HEK293 (cell line): ENCODE measurements around the gene PLEKHH2.

Experiments used
- GLI4 ChIP-seq: fragments of 450-650 bp; formaldehyde crosslinking; IDR thresholded peaks from 2 replicates; pipeline ENCODE4 v1.5.1; 2016; ENCODE audit warnings: missing biosample characterization, missing genetic modification characterization
- HOXD13 ChIP-seq: sonication (generic); formaldehyde crosslinking; IDR thresholded peaks from 2 replicates; pipeline ENCODE4 v1.8.0; 2022; ENCODE audit warnings: missing genetic modification reagents, borderline replicate concordance
- KLF1 ChIP-seq: fragments of 450-650 bp; formaldehyde crosslinking; IDR thresholded peaks from 2 replicates; pipeline ENCODE4 v1.5.1; 2016; ENCODE audit warnings: missing biosample characterization, missing genetic modification characterization
- SP3 ChIP-seq: fragments of 450-650 bp; formaldehyde crosslinking; IDR thresholded peaks from 2 replicates; pipeline ENCODE4 v1.5.1; 2016; ENCODE audit warnings: missing biosample characterization, missing genetic modification characterization
- ZBTB20 ChIP-seq: fragments of 450-650 bp; formaldehyde crosslinking; IDR thresholded peaks from 2 replicates; pipeline ENCODE4 v1.5.1; 2016; ENCODE audit warnings: missing biosample characterization, missing genetic modification characterization
- ZBTB49 ChIP-seq: fragments of 450-650 bp; formaldehyde crosslinking; IDR thresholded peaks from 2 replicates; pipeline ENCODE4 v1.5.1; 2016; ENCODE audit warnings: missing biosample characterization, missing genetic modification characterization, low read depth
- ZEB2 ChIP-seq: fragments of 450-650 bp; formaldehyde crosslinking; IDR thresholded peaks from 2 replicates; pipeline ENCODE4 v1.5.1; 2016; ENCODE audit warnings: missing biosample characterization, missing genetic modification characterization
- ZFP3 ChIP-seq: fragments of 450-650 bp; formaldehyde crosslinking; IDR thresholded peaks from 2 replicates; pipeline ENCODE4 v1.5.1; 2016; ENCODE audit warnings: low read depth, missing biosample characterization, missing genetic modification characterization
- ZNF19 ChIP-seq: fragments of 450-650 bp; formaldehyde crosslinking; IDR thresholded peaks from 2 replicates; pipeline ENCODE4; 2016; ENCODE audit warnings: missing biosample characterization, missing genetic modification characterization, low read depth
- ZNF214 ChIP-seq: fragments of 450-650 bp; formaldehyde crosslinking; IDR thresholded peaks from 2 replicates; pipeline ENCODE4 v1.5.1; 2017; ENCODE audit warnings: missing biosample characterization, mild to moderate bottlenecking, missing genetic modification characterization, borderline replicate concordance
- ZNF280C ChIP-seq: fragments of 450-650 bp; formaldehyde crosslinking; IDR thresholded peaks from 2 replicates; pipeline ENCODE4 v1.5.1; 2016; ENCODE audit warnings: missing biosample characterization, missing genetic modification characterization
- ZNF302 ChIP-seq: fragments of 450-650 bp; formaldehyde crosslinking; IDR thresholded peaks from 2 replicates; pipeline ENCODE4 v1.5.1; 2016; ENCODE audit warnings: missing biosample characterization, missing genetic modification characterization, low read depth
- ZNF324 ChIP-seq: fragments of 450-650 bp; formaldehyde crosslinking; IDR thresholded peaks from 2 replicates; pipeline ENCODE4 v1.5.1; 2016; ENCODE audit warnings: missing biosample characterization, missing genetic modification characterization
- ZNF341 ChIP-seq: fragments of 450-650 bp; formaldehyde crosslinking; IDR thresholded peaks from 2 replicates; pipeline ENCODE4; 2016; ENCODE audit warnings: low read depth, missing biosample characterization, missing genetic modification characterization
- ZNF394 ChIP-seq: fragments of 450-650 bp; formaldehyde crosslinking; IDR thresholded peaks from 2 replicates; pipeline ENCODE4 v1.5.1; 2016; ENCODE audit warnings: missing biosample characterization, missing genetic modification characterization, mild to moderate bottlenecking, moderate library complexity, borderline replicate concordance
- ZNF560 ChIP-seq: fragments of 450-650 bp; formaldehyde crosslinking; IDR thresholded peaks from 2 replicates; pipeline ENCODE4 v1.5.1; 2017; ENCODE audit warnings: missing biosample characterization, missing genetic modification characterization, borderline replicate concordance
- ZNF704 ChIP-seq: fragments of 450-650 bp; formaldehyde crosslinking; IDR thresholded peaks from 2 replicates; pipeline ENCODE4 v1.5.1; 2016; ENCODE audit warnings: missing biosample characterization, missing genetic modification characterization
- ZSCAN18 ChIP-seq: fragments of 450-650 bp; formaldehyde crosslinking; IDR thresholded peaks from 2 replicates; pipeline ENCODE4 v1.5.1; 2016; ENCODE audit warnings: missing biosample characterization, missing genetic modification characterization
- TF ChIP-seq, protein P1 (sequence below): fragments of 450-650 bp; formaldehyde crosslinking; IDR thresholded peaks from 2 replicates; pipeline ENCODE4 v1.5.1; 2016; ENCODE audit warnings: missing biosample characterization, missing genetic modification characterization, borderline replicate concordance
- TF ChIP-seq, protein P2 (sequence below): fragments of 450-650 bp; formaldehyde crosslinking; conservative IDR thresholded peaks from 2 replicates; pipeline ENCODE4 v1.5.1; 2016; ENCODE audit warnings: low read depth, missing biosample characterization, missing genetic modification characterization
- TF ChIP-seq, protein P3 (sequence below): fragments of 450-650 bp; formaldehyde crosslinking; IDR thresholded peaks from 2 replicates; pipeline ENCODE4 v1.5.1; 2017; ENCODE audit warnings: missing biosample characterization, missing genetic modification characterization

PLEKHH2 gene

GRCh38 chr2:43676322-43677050 lies 39.4 kb downstream of the PLEKHH2 start, which contains the start of gene C1GALT1C1L (continued):
- TF ChIP-seq, protein P1, sequence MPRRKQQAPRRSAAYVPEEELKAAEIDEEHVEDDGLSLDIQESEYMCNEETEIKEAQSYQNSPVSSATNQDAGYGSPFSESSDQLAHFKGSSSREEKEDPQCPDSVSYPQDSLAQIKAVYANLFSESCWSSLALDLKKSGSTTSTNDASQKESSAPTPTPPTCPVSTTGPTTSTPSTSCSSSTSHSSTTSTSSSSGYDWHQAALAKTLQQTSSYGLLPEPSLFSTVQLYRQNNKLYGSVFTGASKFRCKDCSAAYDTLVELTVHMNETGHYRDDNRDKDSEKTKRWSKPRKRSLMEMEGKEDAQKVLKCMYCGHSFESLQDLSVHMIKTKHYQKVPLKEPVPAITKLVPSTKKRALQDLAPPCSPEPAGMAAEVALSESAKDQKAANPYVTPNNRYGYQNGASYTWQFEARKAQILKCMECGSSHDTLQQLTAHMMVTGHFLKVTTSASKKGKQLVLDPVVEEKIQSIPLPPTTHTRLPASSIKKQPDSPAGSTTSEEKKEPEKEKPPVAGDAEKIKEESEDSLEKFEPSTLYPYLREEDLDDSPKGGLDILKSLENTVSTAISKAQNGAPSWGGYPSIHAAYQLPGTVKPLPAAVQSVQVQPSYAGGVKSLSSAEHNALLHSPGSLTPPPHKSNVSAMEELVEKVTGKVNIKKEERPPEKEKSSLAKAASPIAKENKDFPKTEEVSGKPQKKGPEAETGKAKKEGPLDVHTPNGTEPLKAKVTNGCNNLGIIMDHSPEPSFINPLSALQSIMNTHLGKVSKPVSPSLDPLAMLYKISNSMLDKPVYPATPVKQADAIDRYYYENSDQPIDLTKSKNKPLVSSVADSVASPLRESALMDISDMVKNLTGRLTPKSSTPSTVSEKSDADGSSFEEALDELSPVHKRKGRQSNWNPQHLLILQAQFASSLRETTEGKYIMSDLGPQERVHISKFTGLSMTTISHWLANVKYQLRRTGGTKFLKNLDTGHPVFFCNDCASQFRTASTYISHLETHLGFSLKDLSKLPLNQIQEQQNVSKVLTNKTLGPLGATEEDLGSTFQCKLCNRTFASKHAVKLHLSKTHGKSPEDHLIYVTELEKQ (tag by site-specific recombination): no peak
- peak; percentile 62 for TF ChIP-seq ZEB2 (tag by site-specific recombination)
- no peak for TF ChIP-seq ZNF280C (tag by site-specific recombination)
- TF ChIP-seq ZBTB49: no peak
- peak; percentile 61 for TF ChIP-seq SP3 (tag by site-specific recombination)
- TF ChIP-seq ZSCAN18: no peak
- TF ChIP-seq ZNF341 (tag by site-specific recombination): no peak
- TF ChIP-seq, protein P2, sequence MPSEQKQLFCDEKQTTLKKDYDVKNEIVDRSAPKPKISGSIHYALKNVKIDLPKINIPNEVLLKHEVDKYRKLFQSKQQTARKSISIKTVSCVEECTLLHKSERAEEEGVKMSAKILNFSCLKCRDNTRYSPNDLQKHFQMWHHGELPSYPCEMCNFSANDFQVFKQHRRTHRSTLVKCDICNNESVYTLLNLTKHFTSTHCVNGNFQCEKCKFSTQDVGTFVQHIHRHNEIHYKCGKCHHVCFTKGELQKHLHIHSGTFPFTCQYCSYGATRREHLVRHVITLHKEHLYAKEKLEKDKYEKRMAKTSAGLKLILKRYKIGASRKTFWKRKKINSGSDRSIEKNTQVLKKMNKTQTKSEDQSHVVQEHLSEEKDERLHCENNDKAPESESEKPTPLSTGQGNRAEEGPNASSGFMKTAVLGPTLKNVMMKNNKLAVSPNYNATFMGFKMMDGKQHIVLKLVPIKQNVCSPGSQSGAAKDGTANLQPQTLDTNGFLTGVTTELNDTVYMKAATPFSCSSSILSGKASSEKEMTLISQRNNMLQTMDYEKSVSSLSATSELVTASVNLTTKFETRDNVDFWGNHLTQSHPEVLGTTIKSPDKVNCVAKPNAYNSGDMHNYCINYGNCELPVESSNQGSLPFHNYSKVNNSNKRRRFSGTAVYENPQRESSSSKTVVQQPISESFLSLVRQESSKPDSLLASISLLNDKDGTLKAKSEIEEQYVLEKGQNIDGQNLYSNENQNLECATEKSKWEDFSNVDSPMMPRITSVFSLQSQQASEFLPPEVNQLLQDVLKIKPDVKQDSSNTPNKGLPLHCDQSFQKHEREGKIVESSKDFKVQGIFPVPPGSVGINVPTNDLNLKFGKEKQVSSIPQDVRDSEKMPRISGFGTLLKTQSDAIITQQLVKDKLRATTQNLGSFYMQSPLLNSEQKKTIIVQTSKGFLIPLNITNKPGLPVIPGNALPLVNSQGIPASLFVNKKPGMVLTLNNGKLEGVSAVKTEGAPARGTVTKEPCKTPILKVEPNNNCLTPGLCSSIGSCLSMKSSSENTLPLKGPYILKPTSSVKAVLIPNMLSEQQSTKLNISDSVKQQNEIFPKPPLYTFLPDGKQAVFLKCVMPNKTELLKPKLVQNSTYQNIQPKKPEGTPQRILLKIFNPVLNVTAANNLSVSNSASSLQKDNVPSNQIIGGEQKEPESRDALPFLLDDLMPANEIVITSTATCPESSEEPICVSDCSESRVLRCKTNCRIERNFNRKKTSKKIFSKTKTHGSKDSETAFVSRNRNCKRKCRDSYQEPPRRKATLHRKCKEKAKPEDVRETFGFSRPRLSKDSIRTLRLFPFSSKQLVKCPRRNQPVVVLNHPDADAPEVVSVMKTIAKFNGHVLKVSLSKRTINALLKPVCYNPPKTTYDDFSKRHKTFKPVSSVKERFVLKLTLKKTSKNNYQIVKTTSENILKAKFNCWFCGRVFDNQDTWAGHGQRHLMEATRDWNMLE (tag by site-specific recombination): peak; percentile 86
- no peak for TF ChIP-seq ZNF560 (tag by site-specific recombination)
- no peak for TF ChIP-seq ZFP3 (tag by site-specific recombination)
- TF ChIP-seq ZNF302: no peak
- TF ChIP-seq ZBTB20 (tag by site-specific recombination): no peak
- no peak for TF ChIP-seq ZNF704
- TF ChIP-seq, protein P3, sequence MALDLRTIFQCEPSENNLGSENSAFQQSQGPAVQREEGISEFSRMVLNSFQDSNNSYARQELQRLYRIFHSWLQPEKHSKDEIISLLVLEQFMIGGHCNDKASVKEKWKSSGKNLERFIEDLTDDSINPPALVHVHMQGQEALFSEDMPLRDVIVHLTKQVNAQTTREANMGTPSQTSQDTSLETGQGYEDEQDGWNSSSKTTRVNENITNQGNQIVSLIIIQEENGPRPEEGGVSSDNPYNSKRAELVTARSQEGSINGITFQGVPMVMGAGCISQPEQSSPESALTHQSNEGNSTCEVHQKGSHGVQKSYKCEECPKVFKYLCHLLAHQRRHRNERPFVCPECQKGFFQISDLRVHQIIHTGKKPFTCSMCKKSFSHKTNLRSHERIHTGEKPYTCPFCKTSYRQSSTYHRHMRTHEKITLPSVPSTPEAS (tag by site-specific recombination): no peak
- TF ChIP-seq KLF1 (tag by site-specific recombination): 0 out of 2 replicates have a peak, but pooled peaks have one; percentile 14
- TF ChIP-seq ZNF214 (tag by site-specific recombination): no peak
- no peak for TF ChIP-seq GLI4
- TF ChIP-seq ZNF19 (tag by site-specific recombination): no peak
- no peak for TF ChIP-seq ZNF324 (tag by site-specific recombination)
- peak; percentile 44; the same call in 1 of the 2 replicates for TF ChIP-seq ZNF394 (tag by site-specific recombination)
- no peak for TF ChIP-seq HOXD13 (CRISPR knock-in tag)
